CD4-positive, alpha-beta memory T cell (primary cell): ENCODE data around the gene MYCBPAP. TPM values are rescaled to one million over a fixed set of nuclear protein-coding genes. Genes with fewer than 3 reads are reported as not detected.
A peak's percentile ranks its signal among the peaks of the same experiment; 100 is the strongest.

Experiments used
- CTCF ChIA-PET: fragments of 350-600 bp; sonication (Branson Sonifier 250); formaldehyde crosslinking; loops from one replicate; lab custom pipeline; 2021; ENCODE audit warnings: inconsistent platforms; ENCODE audit not compliant: partially characterized antibody; lab: Charles Lee
- POLR2A ChIA-PET: fragments of 350-600 bp; sonication (Branson Sonifier 250); formaldehyde crosslinking; loops from one replicate; lab custom pipeline; 2021; ENCODE audit not compliant: partially characterized antibody; lab: Charles Lee
- DNase-seq, 5 donors: peaks; one replicate each; pipeline versions ENCODE4 v3.0.0 to v3.0.0-alpha.2; 2020 to 2022; ENCODE audit warnings: mixed read lengths in 1 of 5
- H3K27ac ChIP-seq: one replicate; pipeline ENCODE4 v1.7.0; 2013; ENCODE audit warnings: low read depth, low read length
- H3K27me3 ChIP-seq: 2 replicates; pipeline ENCODE4 v1.7.0; 2013; ENCODE audit warnings: mild to moderate bottlenecking, low read length, moderate library complexity; ENCODE audit not compliant: insufficient read depth
- H3K36me3 ChIP-seq: 2 replicates; pipeline ENCODE4 v1.7.0; 2013; ENCODE audit warnings: mild to moderate bottlenecking, low read length, moderate library complexity; ENCODE audit not compliant: insufficient read depth
- H3K4me1 ChIP-seq: 2 replicates; pipeline ENCODE4 v1.7.0; 2013; ENCODE audit warnings: mild to moderate bottlenecking, low read length, moderate library complexity; ENCODE audit not compliant: insufficient read depth
- H3K4me3 ChIP-seq, 2 donors: one replicate each; pipeline ENCODE4 v1.7.0; 2013; ENCODE audit warnings: low read length in 2 of 2, mild to moderate bottlenecking in 1 of 2
- H3K9me3 ChIP-seq, 2 donors: one replicate each; pipeline ENCODE4 v1.7.0; 2013; ENCODE audit warnings: low read length in 2 of 2, control low read depth in 1 of 2; ENCODE audit not compliant: control insufficient read depth in 1 of 2
- H3K27ac Mint-ChIP-seq, 7 donors: one replicate each; pipeline ENCODE4 v1.8.0; 2020 to 2021; ENCODE audit warnings: mixed read lengths in 7 of 7, mild to moderate bottlenecking in 6 of 7, inconsistent platforms in 3 of 7, moderate library complexity in 3 of 7
- H3K27me3 Mint-ChIP-seq, 2 donors: one replicate each; pipeline ENCODE4 v1.8.0; 2020 to 2021; ENCODE audit warnings: mixed read lengths in 2 of 2
- H3K36me3 Mint-ChIP-seq, 2 donors: one replicate each; pipeline ENCODE4 v1.8.0; 2020 to 2021; ENCODE audit warnings: mixed read lengths in 2 of 2, inconsistent platforms in 1 of 2, mild to moderate bottlenecking in 1 of 2
- H3K4me1 Mint-ChIP-seq, 4 donors: one replicate each; pipeline ENCODE4 v1.8.0; 2020 to 2021; ENCODE audit warnings: mixed read lengths in 4 of 4, mild to moderate bottlenecking in 1 of 4
- H3K4me3 Mint-ChIP-seq, 8 donors: one replicate each; pipeline ENCODE4 v1.8.0; 2020 to 2021; ENCODE audit warnings: mixed read lengths in 8 of 8, mild to moderate bottlenecking in 7 of 8, moderate library complexity in 6 of 8, inconsistent platforms in 3 of 8
- H3K9me3 Mint-ChIP-seq, 8 donors: one replicate each; pipeline ENCODE4 v1.8.0; 2020 to 2021; ENCODE audit warnings: mixed read lengths in 8 of 8, mild to moderate bottlenecking in 5 of 8, inconsistent platforms in 3 of 8, moderate library complexity in 1 of 8
- intact Hi-C: fragments of 100-400 bp; cut with micrococcal nuclease; formaldehyde crosslinking; loops from one replicate; pipeline ENCODE4 v1.15.1; 2023
- polyA plus RNA-seq, 2 donors: library from polyadenylated mRNA; unstranded; fragments of 300-500 nt; fragmentation: Illumina TruSeq; gene quantifications; one replicate each; pipeline ENCODE4 v1.2.3, GENCODE V29; 2021
- total RNA-seq, 2 experiments: library from RNA; stranded (reverse); gene quantifications; one replicate each; pipeline ENCODE4 v1.2.3, GENCODE V29; 2021

Gene MYCBPAP
- total and polyA plus RNA-seq, 4 experiments from 2014 or later: 0.24 to 6.8 (median 5.3) TPM; not detected in 1

- Histone ChIP-seq H3K4me1 (peaks cover 18% of the 10 kb centered on the region), H3K36me3 (no peaks in the 10 kb centered on the region), H3K4me3 (peak overlapping the region; percentile 45 to 51), H3K27ac (peak overlapping the region; percentile 60), H3K9me3 (no peaks in the 10 kb centered on the region), H3K27me3 (no peaks in the 10 kb centered on the region)
- POLR2A ChIA-PET: interaction anchor here (0.6 to 1.7 kb wide), 6 partner anchors 8 to 580 kb away, joined by 3 to 8 read pairs (median 6); partner anchors contain the start of genes LRRC59 and TOB1
- no peaks in the 10 kb centered on the region for H3K36me3 Mint-ChIP-seq
- no peaks in the 10 kb centered on the region for H3K9me3 Mint-ChIP-seq
- DNase-seq: peak; percentile 74 to 86 (median 81)
- H3K27me3 Mint-ChIP-seq: peaks cover 1 to 3% of the 10 kb centered on the region in 2 donors
- intact Hi-C loops: loop anchor here (1.0 to 5.0 kb wide), 3 partner anchors 35 to 165 kb away; partner anchors contain the start of genes ANKRD40, MYCBPAP and RSAD1
- CTCF ChIA-PET: interaction anchor here (0.6 to 1.4 kb wide), 9 partner anchors 10 to 310 kb away, joined by 3 to 7 read pairs (median 3); partner anchors contain the start of gene RSAD1
- H3K4me1 Mint-ChIP-seq: peaks cover 8 to 24% (median 18%) of the 10 kb centered on the region in 4 donors
- H3K27ac Mint-ChIP-seq: peak overlapping the region; percentile 17 to 93 (median 77)
- H3K4me3 Mint-ChIP-seq: peak overlapping the region; percentile 80 to 89 (median 86)
Measured at GRCh38 chr17:50541716-50542688, 33.8 kb downstream of the MYCBPAP start.

- H3K4me3 ChIP-seq: no peak overlapping the region
- Mint-ChIP-seq H3K9me3 (no peaks in the 10 kb centered on the region), H3K27me3 (peaks cover 1 to 3% of the 10 kb centered on the region in 2 donors), H3K4me1 (peaks cover 8 to 29% (median 20%) of the 10 kb centered on the region in 4 donors), H3K27ac (peak overlapping the region in 3 of 7 donors; percentile 17 to 88 (median 29)), H3K4me3 (peak overlapping the region; percentile 80 to 89 (median 86)), H3K36me3 (no peaks in the 10 kb centered on the region)
- no peak overlapping the region for H3K27ac ChIP-seq
- CTCF ChIA-PET: interaction anchor here (0.8 to 1.2 kb wide), 4 partner anchors 42 to 85 kb away, joined by 3 to 7 read pairs (median 4); partner anchors contain the start of gene RSAD1
- H3K4me1 ChIP-seq: peaks cover 26% of the 10 kb centered on the region
- POLR2A ChIA-PET: interaction anchor here (1.5 kb wide), 1 partner anchor 17 kb away, joined by 7 read pairs; no protein-coding TSS in a partner anchor
- H3K36me3 ChIP-seq: no peaks in the 10 kb centered on the region
- intact Hi-C loops: loop anchor here (1.0 to 5.0 kb wide), 3 partner anchors 36 to 164 kb away; partner anchors contain the start of genes ANKRD40, MYCBPAP and RSAD1
- no peaks in the 10 kb centered on the region for H3K9me3 ChIP-seq
- DNase-seq: no peak
- no peaks in the 10 kb centered on the region for H3K27me3 ChIP-seq
Measured at GRCh38 chr17:50542795-50543774, 34.8 kb downstream of the MYCBPAP start.

- no peaks in the 10 kb centered on the region for H3K9me3 Mint-ChIP-seq
- intact Hi-C loops: loop anchor here (5.0 kb wide), 2 partner anchors 37 to 163 kb away; partner anchors contain the start of genes ANKRD40 and MYCBPAP
- peak overlapping the region in 3 of 8 donors; percentile 40 to 50 (median 46) for H3K4me3 Mint-ChIP-seq
- no peak for DNase-seq
- Histone ChIP-seq H3K36me3 (no peaks in the 10 kb centered on the region), H3K9me3 (no peaks in the 10 kb centered on the region), H3K4me1 (peaks cover 26% of the 10 kb centered on the region), H3K27me3 (no peaks in the 10 kb centered on the region), H3K27ac (no peak overlapping the region), H3K4me3 (no peak overlapping the region)
- no peaks in the 10 kb centered on the region for H3K36me3 Mint-ChIP-seq
- CTCF ChIA-PET: interaction anchor here (4.5 kb wide), 1 partner anchor 82 kb away, joined by 22 read pairs; no protein-coding TSS in a partner anchor
- peaks cover 8 to 29% (median 20%) of the 10 kb centered on the region in 4 donors for H3K4me1 Mint-ChIP-seq
- H3K27me3 Mint-ChIP-seq: peaks cover 1 to 3% of the 10 kb centered on the region in 2 donors
- POLR2A ChIA-PET: no interaction called here
- H3K27ac Mint-ChIP-seq: peak overlapping the region in 1 of 7 donors; percentile 61
Measured at GRCh38 chr17:50544516-50544915, 36.3 kb downstream of the MYCBPAP start.

GRCh38 chr17:50545311-50545710 lies 37.1 kb downstream of the MYCBPAP start:
- Mint-ChIP-seq H3K4me1 (peaks cover 8 to 29% (median 20%) of the 10 kb centered on the region in 4 donors), H3K27ac (peak overlapping the region in 2 of 7 donors; percentile 52 to 53), H3K36me3 (no peaks in the 10 kb centered on the region), H3K27me3 (peaks cover 1 to 3% of the 10 kb centered on the region in 2 donors), H3K9me3 (no peaks in the 10 kb centered on the region), H3K4me3 (no peak overlapping the region)
- POLR2A ChIA-PET: no interaction called here
- Histone ChIP-seq H3K9me3 (no peaks in the 10 kb centered on the region), H3K27me3 (no peaks in the 10 kb centered on the region), H3K4me3 (no peak overlapping the region), H3K27ac (no peak overlapping the region), H3K36me3 (no peaks in the 10 kb centered on the region), H3K4me1 (peaks cover 26% of the 10 kb centered on the region)
- DNase-seq: no peak
- intact Hi-C loops: no loop called here
- CTCF ChIA-PET: interaction anchor here (0.8 to 4.5 kb wide), 3 partner anchors 81 to 307 kb away, joined by 3 to 22 read pairs (median 4); no protein-coding TSS in a partner anchor

- POLR2A ChIA-PET: interaction anchor here (1.4 kb wide), 2 partner anchors 13 to 84 kb away, joined by 4 to 5 read pairs; partner anchors contain the start of gene CACNA1G
Measured at GRCh38 chr17:50546701-50547034, 38.4 kb downstream of the MYCBPAP start.

More at GRCh38 chr17:50546701-50547034, 38.4 kb downstream of the MYCBPAP start:
- CTCF ChIA-PET: interaction anchor here (0.6 to 4.5 kb wide), 5 partner anchors 16 to 614 kb away, joined by 3 to 22 read pairs (median 4); no protein-coding TSS in a partner anchor
- Mint-ChIP-seq H3K4me3 (peak overlapping the region in 7 of 8 donors; percentile 51 to 86 (median 68)), H3K36me3 (no peaks in the 10 kb centered on the region), H3K27ac (peak overlapping the region in 4 of 7 donors; percentile 29 to 87 (median 47)), H3K9me3 (no peaks in the 10 kb centered on the region), H3K4me1 (peaks cover 7 to 26% (median 18%) of the 10 kb centered on the region in 4 donors), H3K27me3 (peaks cover 1 to 3% of the 10 kb centered on the region in 2 donors)
- H3K4me1 ChIP-seq: peaks cover 19% of the 10 kb centered on the region
- no peaks in the 10 kb centered on the region for H3K9me3 ChIP-seq
- no peaks in the 10 kb centered on the region for H3K27me3 ChIP-seq
- H3K27ac ChIP-seq: no peak overlapping the region
- intact Hi-C loops: loop anchor here (1.0 to 2.0 kb wide), 5 partner anchors 14 to 271 kb away; partner anchors contain the start of gene CACNA1G
- DNase-seq: no peak
- no peak overlapping the region for H3K4me3 ChIP-seq
- H3K36me3 ChIP-seq: no peaks in the 10 kb centered on the region
